GM12878 (cell line): ENCODE results near the gene JOSD2.

Source experiments
- REST ChIP-seq: IDR thresholded peaks from 2 replicates; pipeline ENCODE4 v1.6.1; 2012; ENCODE audit warnings: mild to moderate bottlenecking, low read depth, low read length
- TF ChIP-seq, protein P1 (sequence below): IDR thresholded peaks from 2 replicates; pipeline ENCODE4 v1.6.1; 2011; ENCODE audit warnings: mild to moderate bottlenecking, low read depth, low read length, moderate library complexity; ENCODE audit not compliant: insufficient replicate concordance
- TF ChIP-seq, protein P2 (sequence below): IDR thresholded peaks from 2 replicates; pipeline ENCODE4 v1.6.1; 2012; ENCODE audit warnings: low read length, inconsistent platforms

DNA sequence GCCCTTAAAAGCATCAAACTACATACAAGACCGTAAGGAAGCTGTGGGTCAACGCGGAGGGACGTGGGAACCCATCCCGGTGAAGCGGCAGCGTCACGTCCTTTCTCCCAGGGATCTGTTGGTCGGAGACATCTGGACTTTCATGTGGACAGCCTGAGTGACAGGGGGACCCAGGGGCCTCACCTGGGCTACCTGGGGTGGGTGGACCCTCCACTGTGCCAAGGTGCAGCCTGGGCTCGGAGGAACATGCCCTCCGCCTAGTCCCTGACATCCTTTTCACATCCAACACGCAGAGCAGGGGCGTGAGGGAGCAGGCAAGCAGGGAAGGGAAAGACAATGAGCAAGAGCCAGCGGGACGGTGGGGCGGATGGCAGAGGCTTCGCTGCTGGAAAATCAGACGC is 20.6 kb downstream of the JOSD2 start:
- TF ChIP-seq, protein P1, sequence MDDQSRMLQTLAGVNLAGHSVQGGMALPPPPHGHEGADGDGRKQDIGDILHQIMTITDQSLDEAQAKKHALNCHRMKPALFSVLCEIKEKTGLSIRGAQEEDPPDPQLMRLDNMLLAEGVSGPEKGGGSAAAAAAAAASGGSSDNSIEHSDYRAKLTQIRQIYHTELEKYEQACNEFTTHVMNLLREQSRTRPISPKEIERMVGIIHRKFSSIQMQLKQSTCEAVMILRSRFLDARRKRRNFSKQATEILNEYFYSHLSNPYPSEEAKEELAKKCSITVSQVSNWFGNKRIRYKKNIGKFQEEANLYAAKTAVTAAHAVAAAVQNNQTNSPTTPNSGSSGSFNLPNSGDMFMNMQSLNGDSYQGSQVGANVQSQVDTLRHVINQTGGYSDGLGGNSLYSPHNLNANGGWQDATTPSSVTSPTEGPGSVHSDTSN: no peak
- no peak for TF ChIP-seq REST
- TF ChIP-seq, protein P2, sequence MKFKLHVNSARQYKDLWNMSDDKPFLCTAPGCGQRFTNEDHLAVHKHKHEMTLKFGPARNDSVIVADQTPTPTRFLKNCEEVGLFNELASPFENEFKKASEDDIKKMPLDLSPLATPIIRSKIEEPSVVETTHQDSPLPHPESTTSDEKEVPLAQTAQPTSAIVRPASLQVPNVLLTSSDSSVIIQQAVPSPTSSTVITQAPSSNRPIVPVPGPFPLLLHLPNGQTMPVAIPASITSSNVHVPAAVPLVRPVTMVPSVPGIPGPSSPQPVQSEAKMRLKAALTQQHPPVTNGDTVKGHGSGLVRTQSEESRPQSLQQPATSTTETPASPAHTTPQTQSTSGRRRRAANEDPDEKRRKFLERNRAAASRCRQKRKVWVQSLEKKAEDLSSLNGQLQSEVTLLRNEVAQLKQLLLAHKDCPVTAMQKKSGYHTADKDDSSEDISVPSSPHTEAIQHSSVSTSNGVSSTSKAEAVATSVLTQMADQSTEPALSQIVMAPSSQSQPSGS: no peak
